SW480 (cell line): ENCODE data around the gene ATP6V1G1.
"Not testable (repeated sequence)": the region's sequence is repeated elsewhere in the genome, so short reads cannot be mapped to it uniquely, and the experiment has no call there.

Experiments
- DNase-seq: peaks from one replicate; pipeline ENCODE4 v3.0.0-alpha.2; 2016; ENCODE audit warnings: low spot score

Gene ATP6V1G1, protein sequence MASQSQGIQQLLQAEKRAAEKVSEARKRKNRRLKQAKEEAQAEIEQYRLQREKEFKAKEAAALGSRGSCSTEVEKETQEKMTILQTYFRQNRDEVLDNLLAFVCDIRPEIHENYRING

DNA sequence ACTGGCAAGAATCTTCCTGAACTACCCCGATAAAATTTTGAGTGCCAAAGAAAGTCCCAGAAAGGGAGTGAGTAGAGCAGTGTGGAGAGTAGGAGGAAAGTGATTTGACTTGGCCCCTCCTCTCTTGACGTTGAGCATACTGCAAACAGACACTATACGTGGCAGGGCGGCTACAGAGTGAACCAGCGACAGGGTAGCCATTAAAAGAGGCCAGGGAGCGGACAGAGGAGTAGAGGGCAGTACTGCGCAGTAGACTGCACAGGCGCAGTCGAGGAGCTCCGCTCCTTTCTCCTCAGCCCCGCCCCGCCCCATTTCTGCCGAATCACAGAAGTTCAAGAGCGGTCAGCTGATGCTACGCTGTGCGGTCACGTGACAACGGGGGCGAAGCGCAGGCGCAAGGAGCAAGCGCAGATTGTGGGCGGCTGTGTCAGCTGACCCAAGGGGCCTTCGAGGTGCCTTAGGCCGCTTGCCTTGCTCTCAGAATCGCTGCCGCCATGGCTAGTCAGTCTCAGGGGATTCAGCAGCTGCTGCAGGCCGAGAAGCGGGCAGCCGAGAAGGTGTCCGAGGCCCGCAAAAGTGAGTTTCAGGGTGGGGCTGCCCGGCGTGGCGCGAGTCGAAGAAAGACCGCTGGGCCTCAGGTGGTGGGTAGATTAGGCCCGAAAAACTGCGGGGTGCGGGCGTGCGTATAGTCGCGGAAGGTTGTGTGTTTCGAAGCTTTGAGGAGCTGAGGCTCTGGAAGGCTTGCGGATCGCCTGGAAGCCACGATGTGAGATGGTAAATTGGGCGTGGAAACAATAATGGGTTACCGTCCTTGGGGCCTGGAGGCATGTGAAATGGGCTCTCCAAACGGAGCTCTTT lies at the start of gene ATP6V1G1:
ATP6V1G1 (plus strand) TSS at position 425 of the 858 bp plus-strand sequence; CDS start at position 495, 70 bp downstream.
- DNase-seq = peak; percentile 98

DNA sequence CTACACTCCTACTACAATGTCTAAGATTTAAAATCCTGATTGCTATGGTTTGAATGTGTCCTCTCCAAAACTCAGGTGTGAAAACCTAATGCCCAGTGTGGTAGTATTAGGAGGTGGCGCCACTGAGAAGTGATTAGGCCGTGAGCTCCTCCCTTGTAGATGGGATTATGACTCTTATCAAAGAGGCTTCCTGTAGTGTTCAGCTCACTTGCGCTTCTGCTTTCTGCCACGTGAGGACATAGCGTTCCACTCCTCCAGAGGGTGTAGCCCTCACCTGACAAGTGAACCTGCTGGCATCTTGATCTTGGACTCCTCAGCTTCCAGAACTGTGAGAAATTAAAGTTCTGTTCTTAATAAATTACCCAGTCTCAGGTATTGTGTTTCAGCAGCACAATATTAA lies 49.3 kb upstream of the ATP6V1G1 start:
- peak; percentile 75 for DNase-seq

DNA sequence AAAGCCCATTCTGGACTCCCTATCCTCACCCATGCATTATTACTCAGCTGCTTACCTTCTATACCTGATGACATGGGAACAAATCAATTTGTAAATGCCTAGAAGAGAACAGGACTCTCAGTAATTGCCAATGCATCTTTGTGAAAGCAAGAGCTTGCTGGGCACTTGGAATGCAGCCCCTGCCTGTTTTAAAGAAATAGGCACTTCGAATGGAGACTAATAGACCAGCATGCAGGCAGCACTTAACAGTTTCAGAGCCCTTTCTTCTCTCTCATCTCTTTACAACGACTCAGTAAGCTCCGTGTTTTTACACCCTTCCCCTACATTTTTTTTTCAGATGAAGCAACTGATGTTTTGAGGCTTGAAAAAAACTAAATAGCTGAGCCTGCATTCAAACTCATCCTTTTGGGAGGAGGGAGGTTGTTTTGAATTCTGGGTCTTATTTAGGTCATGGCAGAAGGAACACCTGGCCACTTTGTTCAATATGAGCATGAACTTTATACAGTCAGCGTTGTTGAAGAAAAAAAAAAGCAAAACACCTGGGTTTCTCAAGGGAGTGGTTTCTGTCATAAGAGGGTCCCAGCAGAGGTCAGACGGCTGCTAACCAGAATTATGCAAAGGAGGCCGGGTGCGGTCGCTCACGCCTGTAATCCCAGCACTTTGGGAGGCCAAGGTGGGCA lies 47.7 kb upstream of the ATP6V1G1 start:
- no peak for DNase-seq

DNA sequence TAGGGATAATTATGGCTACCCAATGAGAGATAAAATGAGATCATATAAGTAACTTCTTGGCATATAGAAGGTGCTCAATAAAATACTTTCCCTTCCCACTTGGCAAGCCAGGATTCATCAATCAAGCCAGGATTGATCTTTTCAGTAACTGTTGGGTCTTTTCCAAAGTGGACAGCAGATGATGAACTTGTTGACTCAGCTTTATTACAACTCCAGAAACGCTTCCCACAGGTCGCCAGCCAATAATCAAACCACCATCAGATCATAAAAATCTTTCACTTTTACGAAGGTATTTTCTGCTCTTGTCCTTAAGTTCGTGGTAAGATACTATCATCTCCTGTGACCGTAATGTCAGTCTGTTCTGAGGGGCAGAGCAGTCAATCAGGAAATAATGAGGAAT lies 42.5 kb upstream of the ATP6V1G1 start:
- no peak for DNase-seq

DNA sequence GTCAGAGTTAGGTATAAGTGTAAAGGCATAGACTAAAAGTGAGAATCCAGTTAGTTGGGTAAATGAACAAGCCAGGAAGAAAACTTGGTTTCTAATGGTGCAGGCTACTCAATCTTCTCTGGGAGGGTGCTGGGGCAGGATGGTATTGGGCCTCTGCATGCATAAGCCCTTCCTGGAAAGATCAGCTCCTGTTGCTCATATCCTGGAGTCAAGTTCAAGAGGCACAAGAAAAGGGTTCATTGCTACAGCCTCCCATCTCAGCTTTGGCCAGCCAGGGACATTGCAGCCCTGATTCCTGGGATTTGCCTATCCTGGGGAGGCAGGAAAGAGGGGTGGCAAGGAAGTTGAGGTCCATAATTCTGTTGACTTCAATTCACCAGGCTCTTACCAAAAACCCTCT lies 40.7 kb upstream of the ATP6V1G1 start:
- no peak for DNase-seq

DNA sequence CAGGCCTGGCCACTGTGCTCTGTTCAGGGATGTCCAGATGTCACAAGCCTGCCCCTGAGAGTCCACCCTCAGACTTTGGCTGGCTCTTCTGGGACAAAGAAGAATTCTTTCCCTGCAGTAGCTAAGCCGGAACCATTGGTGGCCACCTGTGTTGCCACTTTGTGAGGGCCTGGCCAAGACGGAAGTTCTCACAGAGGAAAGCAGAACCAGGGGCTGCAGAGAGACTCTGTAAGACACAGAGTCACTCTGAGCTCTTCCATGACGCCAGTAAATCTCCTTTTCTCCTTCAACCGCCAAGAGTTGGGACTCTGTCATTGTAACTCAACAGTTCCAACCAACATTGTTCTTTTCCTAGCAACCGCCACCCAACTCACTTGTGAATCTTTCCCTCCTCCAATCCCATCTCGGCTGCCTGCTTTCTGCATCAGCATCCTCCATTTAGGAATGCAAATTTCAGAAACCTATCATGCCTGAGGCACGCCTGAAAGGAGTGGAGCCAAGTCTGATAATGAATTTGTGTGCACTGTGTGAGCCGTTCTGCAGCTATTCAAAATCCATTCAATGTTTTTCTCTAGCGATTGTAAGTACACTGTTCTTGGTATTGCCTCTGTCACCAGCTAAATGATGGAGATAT lies 37.8 kb upstream of the ATP6V1G1 start:
- no peak for DNase-seq

DNA sequence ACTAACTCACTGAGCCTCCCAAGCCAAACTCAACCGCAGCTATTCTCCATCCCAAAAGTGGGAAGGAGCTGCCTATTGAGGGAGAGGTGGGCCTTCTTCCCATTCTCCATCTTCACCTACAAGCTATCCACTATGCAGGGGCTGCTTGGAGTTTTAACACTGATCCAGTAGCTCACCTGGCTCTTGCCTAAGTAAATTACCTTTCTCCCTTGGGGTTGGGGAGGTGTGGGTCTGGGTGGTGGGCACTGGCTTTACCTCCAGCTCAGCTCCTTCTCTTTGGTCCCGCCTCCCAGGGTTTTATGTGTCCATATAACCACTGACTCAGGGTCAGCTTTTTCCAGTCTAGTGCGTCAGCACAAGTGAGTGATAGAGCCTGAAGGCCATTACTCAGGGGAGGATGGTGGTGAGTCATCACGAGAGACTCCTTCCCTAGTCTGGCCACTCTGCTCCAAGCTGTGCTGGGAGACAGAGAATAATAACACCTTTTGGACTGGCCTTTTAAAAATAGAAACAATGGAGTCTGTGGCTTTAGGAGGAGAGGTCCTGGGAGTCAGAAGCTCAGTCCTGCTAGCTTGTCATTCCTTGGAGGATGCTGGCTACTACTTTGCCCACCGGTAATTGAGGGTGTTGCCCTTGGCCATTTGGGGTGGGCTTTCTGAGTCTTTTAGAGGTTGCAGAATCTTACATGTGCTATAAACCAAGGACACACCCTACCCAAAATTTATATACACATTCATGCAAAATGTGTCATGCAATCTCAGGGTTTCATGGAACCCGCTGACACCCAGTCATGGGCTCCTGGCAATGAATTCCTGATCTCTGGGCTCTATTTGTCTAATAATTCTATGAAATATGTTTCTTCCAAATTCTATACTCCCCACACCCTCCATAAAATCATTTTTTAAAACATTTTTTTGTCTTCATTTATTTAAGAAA lies 35.6 kb upstream of the ATP6V1G1 start:
- peak; percentile 90 for DNase-seq

DNA sequence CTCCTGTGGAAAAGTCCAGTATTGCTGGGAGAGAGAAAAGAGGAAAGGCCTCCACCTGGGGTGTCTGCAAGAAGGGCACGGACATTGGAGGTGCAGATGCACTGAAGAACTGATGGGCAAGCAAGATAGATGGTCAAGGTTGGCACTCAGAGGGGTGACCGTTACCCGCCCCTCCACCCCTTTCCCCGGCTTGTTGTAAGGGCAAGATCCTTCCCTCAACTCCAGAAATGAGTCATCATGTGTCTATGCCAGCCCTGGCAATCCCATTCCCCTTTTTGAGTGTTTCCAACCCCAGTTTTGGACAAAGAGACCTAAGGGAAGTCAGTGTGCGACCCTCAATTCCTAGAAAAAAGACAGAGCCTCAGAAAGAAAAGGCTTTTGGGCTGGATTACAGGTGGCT lies 34.9 kb upstream of the ATP6V1G1 start:
- DNase-seq = no peak

DNA sequence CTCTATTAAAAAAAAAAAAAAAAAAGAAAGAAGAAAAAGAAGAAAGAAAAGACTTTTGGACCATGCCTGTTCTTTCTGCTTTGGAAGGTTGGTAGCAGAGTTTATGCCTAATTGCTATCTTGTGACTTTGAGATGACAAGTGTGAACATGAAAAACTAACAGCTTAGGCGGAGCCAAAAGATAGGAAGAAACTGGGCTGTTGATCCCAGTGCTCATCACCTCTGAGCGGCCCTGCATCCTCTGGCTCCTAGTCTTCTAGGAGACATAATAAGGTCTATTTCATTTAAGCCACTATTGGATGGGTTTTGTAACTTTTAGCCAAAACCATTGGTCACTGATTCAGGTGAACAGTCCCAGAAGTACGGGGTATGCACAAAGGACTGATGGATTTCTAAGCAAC lies 34.4 kb upstream of the ATP6V1G1 start:
- DNase-seq = no peak

DNA sequence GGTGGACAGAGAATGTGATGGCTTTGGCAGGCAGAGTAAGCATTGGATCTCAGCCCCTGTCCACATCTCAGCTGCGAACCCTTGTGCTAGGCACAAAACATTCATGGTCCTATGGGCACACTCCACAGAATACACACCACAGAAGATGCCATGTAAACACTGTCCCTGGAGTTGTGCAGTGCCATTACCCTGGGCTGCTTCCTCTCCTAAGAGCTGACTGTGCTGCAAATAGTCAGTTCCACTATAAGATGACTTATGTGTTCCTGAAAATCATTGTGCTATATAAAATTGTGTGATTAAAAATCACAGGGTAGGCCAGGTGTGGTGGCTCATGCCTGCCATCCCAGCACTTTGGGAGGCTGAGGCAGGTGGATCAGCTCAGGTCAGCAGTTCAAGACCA lies 31.9 kb upstream of the ATP6V1G1 start:
- no peak for DNase-seq

DNA sequence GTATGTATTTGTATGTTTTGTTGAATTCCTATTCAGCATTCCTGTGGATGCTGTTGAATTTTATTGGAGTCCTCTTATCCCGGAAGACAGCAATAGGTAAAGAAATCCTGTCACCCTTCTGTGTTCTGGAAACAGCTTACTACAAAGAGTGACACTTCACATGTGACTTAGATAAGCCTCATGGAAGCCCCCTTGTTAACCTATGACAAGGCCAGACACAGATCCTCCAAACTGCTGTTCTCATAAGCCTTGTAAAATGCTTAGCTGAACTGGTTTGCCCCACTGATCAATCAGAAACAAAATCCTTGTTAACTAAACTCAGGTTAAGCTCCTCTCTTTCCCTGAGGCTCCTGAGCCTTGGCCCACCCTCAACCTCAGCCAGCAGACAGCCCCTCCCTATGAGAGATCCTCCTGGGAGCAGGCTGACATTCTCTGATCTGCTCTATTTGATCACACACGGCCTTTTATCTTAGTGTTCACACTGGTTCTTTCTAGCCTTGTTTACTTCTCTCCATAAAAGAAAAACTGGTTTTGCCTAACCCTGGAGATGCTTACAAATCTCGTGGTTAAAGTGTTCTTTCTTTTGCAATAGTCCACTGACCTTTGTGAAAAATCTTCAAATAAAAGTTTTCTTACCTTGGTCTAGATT lies 29.4 kb upstream of the ATP6V1G1 start:
- DNase-seq = no peak

DNA sequence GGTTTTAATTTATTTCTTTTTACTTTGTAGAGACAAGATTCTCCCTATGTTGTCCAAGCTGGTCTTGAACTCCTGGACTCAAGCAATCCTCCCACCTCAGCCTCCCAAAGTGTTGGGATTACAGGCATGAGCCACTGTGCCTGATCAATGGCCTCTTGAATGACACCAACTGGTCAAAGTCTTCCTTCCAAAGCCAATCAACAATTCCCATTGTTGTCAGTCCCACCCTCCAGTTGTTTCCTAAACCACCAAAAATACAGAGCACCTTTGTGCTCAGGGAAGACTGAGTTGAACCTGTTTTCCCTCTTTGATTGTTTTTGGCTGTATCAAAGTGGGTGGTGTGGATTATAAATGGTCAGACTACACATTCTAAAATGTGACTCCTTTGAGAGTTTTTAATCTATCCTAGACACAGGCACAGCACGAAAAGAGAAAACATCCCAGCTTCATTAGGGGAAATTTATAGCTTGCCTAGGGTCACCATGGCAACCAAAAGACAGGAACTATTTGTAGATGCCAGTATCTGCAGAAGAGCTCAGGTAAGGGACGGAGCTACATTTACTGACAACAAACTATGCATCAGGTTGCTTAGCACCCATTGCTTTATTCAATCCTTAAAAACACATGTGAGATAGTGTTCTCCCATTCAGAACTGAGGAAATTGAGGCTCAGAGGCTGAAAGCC lies 27.6 kb upstream of the ATP6V1G1 start:
- no peak for DNase-seq

DNA sequence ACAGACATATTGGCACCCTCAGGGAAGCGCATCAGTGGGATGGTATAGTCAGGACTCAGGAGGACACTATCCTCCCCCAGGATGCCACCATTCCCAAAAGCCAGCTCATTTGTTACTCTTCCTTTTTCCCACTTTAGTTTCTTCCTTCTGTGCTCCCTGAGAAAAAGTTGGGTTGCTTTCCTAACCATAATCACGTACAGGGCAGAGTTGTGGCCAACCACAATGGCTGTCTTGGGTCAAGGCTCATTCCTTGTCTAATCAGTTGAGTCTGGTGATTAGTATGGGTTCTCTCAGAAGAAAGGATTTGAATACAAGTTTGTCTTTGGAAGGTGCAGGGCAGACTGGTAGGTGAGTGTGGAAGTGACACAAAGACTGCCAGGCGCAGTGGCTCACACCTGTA lies 26.6 kb upstream of the ATP6V1G1 start:
- DNase-seq = no peak

DNA sequence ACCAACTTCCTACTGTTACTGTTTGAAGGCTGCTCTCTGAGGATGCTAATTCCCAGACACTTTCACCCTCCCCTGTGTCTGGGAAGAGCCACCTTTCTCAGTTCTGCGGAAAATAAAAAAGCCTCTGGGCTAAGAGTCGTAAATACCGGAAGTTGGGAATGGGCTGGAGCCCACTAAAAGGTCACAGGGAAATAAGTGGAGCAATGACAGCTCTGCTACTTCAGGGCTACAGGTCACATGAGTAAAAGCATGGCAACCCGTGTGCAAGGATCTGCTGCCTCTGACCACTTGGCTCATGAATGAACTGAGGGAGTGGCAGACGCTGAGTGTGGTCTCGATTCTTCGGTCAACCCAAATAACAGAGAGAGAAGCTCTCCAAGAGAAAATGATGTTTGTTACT lies 25.8 kb upstream of the ATP6V1G1 start:
- no peak for DNase-seq

DNA sequence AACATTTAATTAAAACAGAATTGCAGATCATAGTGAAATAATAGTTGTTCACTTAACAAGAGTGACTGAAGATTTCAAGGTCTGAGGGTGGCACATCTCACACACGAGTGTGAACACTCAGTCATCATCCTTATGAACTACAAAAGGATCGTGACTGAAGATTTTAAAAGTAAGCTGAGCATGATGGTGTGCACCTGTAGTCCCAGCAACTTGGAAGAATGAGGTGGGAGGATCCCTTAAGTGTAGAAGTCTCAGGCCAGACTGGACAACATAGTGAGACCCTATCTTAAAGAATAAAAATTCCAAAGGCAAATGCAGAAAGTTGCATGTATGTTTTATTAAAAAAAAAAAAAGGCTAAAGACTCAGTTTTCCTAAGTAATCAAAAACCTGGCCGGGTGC lies 22.4 kb upstream of the ATP6V1G1 start:
- DNase-seq = no peak

DNA sequence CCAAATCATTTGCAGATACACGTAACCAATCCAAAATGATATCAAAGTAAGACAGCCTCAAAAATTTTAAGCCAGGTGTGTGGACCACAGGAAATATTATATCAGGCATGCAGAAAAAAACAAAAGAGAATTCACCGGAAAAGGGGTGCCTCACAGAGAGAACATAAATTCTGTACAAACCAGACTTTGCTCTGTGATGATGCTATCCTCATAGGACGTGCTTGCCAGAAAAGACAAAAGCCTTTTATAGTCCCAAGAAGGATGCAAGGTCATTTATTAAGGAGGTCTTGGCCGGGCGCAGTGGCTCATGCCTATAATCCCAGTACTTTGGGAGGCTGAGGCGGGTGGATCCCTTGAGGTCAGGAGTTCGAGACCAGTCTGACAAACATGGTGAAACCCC lies 16.8 kb upstream of the ATP6V1G1 start:
- no peak for DNase-seq

DNA sequence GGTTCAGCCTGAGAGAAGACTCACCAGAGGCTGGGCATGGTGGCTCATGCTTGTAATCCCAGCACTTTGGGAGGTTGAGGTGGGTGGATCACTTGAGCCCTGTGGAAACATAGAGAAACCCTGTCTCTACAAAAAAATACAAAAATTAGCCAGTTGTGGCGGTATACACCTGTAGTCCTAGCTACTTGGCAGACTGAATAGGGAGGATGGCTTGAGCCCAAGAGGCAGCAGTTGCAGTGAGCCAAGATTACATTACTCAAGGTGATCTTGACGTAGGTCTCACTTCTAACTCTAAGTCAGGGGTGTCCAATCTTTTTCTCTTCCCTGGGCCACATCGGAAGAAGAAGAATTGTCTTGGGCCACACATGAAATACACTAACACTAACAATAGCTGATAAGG lies 16.2 kb upstream of the ATP6V1G1 start:
- no peak for DNase-seq

DNA sequence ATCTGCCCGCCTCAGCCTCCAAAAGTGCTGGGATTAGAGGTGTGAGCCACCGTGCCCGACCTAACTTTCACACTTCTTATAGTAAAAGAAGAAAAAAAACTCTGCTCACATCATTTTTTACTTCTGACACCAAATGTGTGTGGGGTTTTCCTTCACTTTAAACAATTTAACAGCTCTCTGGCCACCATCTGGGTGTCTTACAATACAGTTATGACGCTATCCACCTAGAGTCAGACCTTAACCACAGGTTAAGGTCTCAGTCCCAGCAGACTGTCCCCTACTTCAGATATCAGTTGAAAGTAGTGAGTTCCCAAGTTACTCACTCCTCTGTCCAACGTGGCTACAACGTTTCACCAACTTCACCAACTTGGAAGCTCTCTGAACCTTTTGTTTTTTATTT lies 15.4 kb upstream of the ATP6V1G1 start:
- no peak for DNase-seq

DNA sequence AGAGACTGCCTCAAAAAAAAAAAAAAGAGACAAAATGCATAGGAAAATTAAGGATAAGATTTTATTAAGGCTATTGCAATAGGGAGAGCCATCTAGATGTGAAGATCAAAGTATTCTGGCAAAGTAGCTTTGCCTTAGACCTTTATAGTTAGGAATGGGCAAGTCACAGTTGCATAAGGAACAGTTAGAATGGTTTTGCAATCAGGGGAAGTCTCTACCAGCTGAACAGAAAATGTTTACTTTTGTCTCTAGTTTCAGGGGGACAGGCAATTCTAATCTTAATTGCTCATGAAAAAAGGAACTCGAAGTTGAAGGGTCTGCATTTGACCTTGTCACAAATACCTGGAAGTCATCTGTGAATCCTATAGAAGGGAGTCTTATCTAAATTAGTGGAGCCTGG lies 13.1 kb upstream of the ATP6V1G1 start:
- DNase-seq = no peak

DNA sequence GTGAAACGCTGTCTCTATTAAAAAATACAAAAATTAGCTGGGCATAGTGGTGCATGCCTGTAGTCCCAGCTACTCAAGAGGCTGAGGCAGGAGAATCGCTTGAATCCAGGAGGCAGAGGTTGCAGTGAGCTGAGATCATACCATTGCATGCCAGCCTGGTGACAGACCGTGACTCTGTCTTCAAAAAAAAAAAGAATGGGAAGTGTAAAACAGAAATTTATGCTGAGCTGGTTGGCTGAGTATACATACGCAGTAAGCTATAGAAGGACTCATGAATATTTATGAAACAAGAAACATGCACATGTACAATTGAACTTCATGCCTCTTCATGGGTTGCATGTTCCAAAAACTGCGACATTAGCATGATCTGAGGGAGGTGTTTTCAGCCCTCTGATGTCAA lies 10.8 kb upstream of the ATP6V1G1 start:
- DNase-seq = not testable (repeated sequence)

DNA sequence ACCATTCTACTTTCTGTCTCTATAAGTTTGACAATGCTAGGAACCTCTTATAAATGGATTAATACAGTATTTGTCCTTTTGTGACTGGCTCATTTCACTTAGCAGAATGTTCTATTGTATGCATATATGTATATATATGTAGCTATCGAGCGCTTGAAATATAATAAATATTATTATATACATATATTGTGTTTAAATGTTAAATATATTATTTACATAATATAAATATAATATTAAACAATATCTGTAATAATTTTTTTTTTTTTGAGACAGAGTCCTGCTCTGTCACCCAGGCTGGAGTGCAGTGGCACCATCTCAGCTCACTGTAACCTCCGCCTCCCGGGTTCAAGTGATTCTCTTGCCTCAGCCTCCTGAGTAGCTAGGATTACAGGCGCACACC lies 9.4 kb upstream of the ATP6V1G1 start:
- DNase-seq = not testable (repeated sequence)
